ENCODE measurements around the gene SPINK14.

SPINK14 gene

DNA sequence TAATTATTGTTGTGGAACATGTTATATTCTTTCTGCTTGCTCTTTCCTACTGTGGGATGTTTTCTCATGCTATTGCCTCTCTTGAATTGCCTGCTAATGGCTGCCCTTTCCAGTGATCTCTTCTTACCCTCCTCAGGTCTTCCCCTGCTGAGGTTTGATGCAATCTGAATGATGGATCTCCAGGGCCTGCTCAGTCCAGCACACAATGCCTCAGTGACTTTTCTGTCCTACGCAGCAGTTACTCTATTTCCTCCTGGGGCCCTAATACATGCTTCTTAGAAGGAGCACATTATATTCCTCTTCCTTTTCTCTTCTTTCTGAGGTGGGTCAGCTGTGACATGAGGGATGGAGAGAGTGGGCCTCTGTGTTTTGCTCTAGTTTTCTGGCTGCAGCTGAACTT lies at the start of gene SPINK14:
SPINK14 (plus strand) TSS at position 301 of the 400 bp plus-strand sequence. CDS start 1,187 bp downstream, outside the sequence.
- no peak for DNase-seq (ENCODE audit: low read depth, low spot score)

DNA sequence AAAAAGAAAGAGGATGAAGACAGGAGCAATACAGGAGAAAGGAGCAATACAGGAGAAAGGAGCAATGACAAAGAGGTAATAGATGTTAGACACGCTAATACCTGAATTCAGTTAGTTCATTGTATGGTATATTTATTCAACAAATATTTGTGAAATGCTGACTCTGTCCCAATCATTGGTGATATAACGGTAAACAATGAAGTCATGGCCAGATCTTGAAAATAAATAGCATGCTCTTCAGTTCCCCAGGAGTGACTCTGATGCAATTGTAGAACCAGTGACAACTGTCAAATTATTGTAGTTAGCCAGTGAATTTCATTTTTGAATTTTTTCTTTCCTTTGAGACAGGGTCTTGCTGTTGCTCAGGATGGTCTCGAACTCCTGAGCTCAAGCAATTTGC lies 48.0 kb upstream of the SPINK14 start:
- DNase-seq (ENCODE audit: low read depth, low spot score), result no peak

- DNase-seq (ENCODE audit: low read depth, low spot score), result no peak
Measured at GRCh38 chr5:148125641-148126040, 42.7 kb upstream of the SPINK14 start.

DNA sequence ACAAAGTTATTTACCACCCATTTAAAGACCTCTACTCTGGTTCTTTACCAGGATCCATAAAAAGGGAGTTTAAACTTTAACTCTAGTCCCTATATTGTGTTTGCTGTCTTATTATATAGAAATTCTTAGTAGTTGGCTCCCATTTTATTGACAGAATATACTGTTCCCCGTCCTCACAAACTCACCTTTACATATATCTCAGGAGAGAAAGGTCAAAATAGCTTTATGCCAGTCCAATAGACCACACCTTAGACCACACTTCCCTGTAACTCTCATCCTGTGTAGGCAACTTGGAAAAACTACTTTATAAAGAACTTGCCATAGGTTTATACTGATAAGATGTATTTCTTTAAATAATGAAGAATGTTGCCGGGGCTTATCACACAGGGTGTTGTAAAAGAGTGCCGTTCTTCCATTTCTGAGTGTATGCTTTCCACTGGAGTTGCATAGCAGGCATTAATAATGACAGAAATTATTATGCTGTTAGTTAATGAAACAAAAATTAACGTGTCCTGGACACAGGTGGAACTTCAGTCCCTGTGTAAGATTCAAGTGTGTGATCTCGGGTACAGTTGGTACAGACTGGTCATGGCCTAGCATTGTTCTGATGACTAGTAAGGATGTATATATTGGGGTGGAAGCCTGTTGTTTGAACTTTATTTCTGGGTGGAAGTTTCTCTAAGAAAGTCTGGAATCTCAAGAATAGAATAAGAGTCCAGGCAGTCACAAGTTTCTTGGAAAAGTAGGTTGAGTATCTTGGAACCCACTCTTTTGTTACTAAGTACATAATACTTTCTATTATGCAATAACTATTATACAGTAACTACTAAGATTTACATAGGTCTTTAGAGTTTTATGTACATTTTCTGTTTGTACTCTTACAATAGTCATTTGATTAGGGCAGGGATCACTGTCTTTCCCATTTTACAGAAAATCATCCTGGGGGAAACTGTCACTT lies 33.0 kb upstream of the SPINK14 start:
- DNase-seq (ENCODE audit: low read depth, low spot score), result no peak

DNA sequence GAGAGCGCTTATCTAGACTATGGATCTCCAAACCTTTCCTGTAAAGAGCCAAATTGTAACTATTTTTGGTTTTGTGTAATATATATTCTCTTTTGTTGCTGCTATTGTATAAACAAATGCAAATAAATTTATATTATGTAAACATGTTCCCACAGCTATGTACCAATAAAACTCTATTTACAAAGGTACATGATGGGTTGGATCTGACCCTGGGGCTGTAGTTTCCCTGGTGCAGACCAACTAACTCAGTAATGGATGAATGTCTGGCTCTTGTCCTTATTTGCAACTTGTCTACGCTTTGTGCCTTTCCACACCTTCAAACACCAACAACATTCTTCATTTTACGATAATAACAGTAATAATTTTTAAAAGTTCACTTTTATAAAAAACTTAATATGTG lies 27.5 kb upstream of the SPINK14 start:
- no peak for DNase-seq (ENCODE audit: low read depth, low spot score)

DNA sequence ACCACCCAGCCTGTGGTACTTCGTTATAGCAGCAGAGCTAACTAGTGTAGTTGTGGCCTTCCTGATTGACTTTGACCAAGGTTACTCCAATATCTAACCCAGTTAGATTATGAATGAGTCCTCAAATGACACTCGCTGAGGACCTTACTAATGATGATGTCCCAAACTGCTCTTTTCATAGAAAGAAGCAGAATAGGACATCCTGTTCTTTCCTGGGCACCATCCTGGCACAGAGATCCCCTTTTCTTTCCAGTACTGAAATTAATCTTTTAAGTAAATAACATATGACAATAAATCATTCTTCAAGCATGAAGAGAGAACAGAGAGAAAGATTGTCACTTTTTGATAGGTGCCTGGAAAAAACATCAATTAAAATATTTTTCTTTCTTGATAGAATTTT lies 26.7 kb upstream of the SPINK14 start:
- no peak for DNase-seq (ENCODE audit: low read depth, low spot score)

GRCh38 chr5:148145916-148146315 lies 22.4 kb upstream of the SPINK14 start:
- peak; percentile 47 for DNase-seq (ENCODE audit: low read depth, low spot score)

DNA sequence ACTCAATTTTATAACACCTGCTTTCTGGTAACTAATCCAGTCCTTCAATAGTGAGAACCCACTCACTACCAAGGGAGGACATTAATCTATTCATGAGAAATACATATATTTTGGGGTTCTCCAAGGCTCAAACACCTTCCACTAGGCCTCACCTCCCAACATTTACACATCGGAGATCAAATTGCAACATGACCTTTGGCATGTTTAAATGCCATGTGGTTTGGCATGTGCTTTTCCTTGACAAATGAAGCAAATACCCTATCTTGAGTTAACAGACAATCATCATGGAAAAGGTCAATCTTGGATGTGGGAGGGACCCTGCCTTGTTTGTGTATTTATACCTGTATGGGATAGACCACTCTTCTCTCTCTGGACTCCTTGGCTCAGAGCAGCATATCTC lies 21.9 kb upstream of the SPINK14 start:
- DNase-seq (ENCODE audit: low read depth, low spot score), result no peak

DNA sequence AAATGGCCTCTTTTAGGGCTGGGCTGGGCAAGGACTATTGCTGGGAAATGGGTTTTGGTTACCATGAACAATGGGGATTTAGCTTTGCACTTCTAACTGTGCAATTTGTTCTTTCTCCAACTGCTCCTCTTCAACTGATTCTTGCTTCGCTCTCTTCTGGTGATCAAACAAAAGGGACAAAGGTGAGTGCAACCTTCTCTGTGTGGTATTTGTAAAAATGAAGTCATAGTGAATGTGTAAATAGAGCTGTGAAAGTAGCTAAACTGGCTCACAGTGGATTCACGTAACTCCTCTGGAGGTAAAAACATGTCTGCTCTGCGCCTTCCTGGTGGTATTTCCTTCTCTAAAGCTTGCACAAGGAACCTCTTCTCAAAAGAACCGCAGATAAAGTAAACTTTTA lies 20.9 kb upstream of the SPINK14 start:
- no peak for DNase-seq (ENCODE audit: low read depth, low spot score)

GRCh38 chr5:148151872-148152271 lies 16.5 kb upstream of the SPINK14 start:
- no peak for DNase-seq (ENCODE audit: low read depth, low spot score)

- no peak for DNase-seq (ENCODE audit: low read depth, low spot score)
Measured at GRCh38 chr5:148152781-148153180, 15.6 kb upstream of the SPINK14 start.

DNA sequence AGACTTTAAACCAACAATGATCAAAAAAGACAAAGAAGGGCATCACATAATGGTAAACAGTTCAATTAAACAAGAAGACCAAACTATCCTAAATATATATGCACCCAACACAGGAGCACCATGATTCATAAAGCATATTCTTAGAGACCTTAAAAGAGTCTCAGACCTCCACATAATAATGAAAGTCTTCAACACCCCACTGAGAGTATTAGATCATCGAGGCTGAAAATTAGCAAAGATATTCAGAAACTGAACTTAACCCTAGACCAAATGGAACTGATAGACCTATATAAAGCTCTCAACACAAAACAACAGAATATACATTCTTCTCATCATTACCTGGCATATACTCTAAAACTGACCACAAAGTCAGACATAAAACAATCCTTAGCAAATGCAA lies 11.7 kb upstream of the SPINK14 start:
- DNase-seq (ENCODE audit: low read depth, low spot score), result no peak

DNA sequence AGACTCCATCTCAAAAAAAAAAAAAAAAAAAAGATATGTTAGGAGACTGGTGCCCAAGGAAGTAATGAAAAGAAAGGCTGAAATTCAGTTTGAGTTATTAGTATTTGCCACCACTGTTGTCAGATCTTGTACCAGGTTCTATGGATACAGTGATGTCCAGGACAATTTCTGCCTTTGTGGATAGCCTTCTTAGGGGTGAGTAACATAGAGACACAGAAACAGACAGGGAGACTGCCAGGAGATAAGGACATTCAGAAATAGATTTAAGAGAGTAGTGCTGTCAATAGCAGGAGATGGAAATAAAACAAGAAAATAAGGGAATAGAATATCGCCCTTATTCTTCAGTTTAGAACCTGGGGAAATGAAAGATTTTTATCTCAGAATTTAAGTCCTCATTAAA lies 6.3 kb upstream of the SPINK14 start:
- DNase-seq (ENCODE audit: low read depth, low spot score), result no peak

DNA sequence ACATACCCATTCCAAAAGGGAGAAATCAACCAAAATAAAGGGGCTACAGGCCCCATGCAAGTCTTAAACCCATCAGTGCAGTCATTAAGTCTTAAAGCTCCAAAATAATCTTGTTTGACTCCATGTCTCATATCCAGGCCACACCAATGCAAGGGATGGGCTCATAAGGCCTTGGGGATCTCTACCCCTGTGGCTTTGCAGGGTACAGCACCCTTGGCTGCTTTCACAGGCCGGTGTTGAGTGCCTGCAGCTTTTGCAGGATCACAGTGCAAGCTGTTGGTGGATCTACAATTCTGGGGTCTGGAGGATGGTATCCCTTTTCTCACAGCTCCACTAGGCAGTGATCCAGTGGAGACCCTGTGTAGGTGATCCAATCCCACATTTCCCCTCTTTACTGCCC lies 5.0 kb upstream of the SPINK14 start:
- DNase-seq (ENCODE audit: low read depth, low spot score), result no peak

GRCh38 chr5:148166550-148167283 lies 1.6 kb upstream of the SPINK14 start:
- DNase-seq (ENCODE audit: low read depth, low spot score), result no peak

GRCh38 chr5:148172377-148172776 lies 4.0 kb downstream of the SPINK14 start:
- no peak for DNase-seq (ENCODE audit: low read depth, low spot score)

DNA sequence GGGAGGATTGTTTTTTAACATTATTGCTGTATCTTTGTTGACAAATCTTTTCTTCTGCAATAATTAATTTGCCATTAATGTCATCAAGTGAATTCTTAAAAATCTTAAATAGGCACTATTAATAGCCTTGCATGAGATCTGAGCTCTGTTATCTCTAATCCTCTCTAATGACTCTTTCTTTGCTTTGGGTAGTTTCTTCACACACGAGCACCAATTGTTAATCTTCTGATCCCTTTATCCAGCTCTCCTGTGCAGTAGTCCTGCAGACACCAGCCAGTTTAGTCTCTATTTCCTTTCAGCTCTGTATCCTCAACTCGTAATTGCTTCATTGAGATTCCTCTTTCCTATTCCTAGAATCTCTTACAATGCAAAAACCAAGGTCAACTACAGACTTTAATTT lies 8.1 kb downstream of the SPINK14 start:
- DNase-seq (ENCODE audit: low read depth, low spot score), result no peak

GRCh38 chr5:148177207-148177606 lies 8.9 kb downstream of the SPINK14 start:
- no peak for DNase-seq (ENCODE audit: low read depth, low spot score)

DNA sequence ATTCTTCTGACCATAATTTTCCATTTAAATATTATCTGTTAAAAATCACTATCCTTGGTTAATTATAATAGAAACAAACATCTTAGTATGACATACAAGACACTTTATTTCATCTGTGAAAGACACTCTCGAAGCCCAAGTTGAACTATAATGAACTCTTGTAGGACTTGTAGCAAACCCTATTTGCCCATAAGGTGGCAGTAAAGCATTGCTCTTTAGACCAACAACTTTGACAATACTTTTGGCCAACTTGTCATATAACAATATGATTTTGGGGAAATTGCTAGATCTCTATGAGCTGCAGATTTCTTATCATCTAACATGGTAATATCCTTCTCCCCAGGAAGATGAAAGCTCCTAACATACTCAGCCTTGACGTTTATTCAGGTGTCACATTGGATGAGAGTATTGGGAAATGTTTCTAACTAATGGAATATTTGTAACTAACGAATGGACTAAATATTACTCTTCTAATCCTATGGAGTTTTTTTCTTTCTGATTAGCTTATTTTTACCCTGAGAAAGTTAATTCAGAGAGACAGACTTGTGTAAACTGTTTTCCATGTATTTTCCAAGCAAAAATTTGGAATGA lies 11.0 kb downstream of the SPINK14 start:
- DNase-seq (ENCODE audit: low read depth, low spot score), result no peak

DNA sequence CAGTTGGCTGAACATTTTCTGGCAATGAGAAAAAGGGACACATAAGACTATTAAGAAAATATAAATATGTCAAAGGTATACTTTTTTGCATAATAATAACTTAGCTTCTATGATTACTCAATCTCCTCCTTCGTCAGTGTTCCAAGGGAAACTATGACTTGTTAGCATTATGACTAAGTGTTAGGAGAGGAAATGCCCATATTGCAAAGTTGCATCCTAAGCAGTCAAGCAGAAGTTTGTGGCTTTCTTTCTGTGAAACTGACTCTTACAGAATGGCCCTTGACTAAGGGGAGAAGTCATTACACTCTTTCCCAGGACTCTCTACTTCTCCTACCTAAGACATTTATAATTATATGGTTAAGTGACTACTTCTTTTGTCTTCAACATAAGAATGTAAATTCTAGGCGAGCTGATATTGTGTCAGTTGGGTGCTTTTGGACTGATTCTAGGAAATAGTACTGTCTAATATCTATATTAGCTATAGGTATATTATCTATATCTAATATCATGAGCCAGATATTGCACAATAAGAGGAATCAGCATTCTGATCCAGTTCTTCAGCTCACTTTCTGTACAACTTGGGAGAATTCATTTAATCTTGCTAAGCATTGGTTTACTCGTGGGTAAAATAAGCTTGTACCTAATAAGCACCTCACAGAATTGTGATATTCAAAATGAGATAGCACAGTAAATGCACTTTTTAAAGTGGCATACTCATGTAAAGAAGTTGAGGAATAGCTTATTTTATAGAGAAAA lies 18.1 kb downstream of the SPINK14 start:
- DNase-seq (ENCODE audit: low read depth, low spot score), result no peak

DNA sequence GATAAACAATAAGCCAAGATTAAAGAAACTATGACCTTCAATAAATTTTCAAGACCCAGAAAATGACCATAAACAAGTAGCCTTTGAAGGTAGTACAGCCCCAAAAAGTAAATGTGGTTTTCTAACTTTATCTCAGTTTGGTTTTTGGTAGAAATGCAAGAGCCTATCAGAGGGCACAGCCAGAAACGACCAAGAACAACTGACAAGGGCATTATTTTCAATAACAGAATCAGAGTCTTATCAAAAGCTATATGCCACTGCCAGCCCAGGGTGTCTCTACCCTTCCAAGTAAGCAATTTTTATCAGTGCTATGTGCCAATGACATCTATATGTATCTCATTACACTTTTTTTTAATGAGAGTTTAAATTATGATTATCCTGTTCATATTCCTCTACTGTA lies 22.7 kb downstream of the SPINK14 start:
- DNase-seq (ENCODE audit: low read depth, low spot score), result no peak

DNA sequence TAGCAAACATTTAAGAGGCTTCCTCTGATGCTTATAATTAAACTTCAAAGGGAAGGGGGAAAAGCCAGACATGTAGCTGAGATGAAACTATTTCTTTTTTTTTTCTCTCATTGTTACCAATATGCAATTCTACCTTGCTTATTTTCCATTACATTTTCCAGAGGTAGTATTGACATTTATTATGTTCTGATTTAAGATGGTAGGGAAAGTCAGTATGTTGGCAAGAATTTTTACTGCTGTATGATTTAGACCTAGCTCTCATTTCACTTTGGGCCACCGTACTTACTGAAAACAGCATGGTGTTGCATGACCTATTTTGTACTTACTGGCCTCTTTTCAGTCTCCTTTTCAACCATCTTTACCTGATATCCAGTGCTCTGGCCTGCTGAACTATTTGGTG lies 24.9 kb downstream of the SPINK14 start:
- no peak for DNase-seq (ENCODE audit: low read depth, low spot score)

All from ELF-1 (cell line).